DMS53 treated with DMSO at 0.1 percent for 48 hours (cell line): ENCODE measurements around the gene SPRY4.
A peak's percentile ranks its signal among the peaks of the same experiment; 100 is the strongest.
"Not testable (repeated sequence)": the region's sequence is repeated elsewhere in the genome, so short reads cannot be mapped to it uniquely, and the experiment has no call there.

Source experiments
- DNase-seq: peaks from one replicate; lab custom pipeline; 2025; ENCODE audit not compliant: unreplicated experiment; lab: John Stamatoyannopoulos, UW

SPRY4 gene

DNA sequence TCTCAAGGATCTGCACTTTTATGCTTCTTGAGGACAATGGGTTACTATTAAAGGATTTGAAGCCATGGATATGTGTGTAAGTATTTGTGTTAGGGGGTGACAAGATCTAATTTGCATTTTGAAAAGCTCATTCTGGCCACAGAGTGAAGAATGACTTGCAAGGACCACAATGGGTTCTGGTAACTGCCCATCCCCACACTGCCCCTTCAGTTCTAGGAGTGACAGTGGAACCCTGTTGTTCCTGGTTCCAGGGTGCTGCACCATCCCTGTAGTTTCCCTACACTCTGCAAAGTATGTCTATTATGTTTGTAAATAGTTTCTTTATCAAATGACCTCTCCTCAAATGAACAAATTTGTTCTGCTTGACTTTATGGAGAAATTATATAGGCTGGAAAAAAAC lies 9.7 kb upstream of the SPRY4 start:
- no peak for DNase-seq

DNA sequence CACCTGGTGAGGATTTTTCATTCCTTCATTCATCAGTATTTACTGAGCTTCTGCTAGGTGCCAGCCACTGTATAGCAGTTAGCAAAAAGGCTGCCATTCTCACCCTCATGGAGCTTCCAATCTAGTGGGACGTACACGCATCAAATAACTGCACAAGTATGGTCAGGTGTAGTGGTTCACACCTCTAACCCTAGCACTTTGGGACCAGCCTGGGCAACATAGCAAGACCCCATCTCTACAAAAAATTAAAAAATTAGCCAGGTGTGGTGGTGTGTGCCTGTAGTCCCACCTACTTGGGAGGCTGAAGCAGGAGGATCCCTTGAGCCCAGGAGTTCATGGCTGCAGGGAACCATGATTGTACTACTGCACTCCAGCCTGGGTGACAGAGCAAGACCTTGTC lies 8.9 kb upstream of the SPRY4 start:
- not testable (repeated sequence) for DNase-seq

DNA sequence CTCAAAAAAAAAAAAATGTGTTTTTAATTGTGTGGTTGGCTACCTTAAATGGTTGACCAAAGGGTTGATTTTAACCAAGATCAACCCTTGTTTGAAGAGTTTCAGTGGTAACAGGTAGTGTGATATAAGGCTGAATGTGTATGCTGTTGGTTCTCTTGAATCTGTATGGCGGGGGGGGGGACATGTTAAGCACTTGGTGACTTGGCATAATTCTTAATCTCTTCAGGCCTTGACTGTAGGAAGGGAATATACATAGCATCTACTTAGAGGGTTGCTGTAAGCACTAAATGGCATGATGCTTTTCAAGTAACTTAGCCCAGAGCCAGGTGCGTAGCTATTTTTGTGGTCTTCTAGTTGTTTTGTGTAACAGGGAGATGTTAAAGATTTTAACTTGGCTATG lies 5.6 kb upstream of the SPRY4 start:
- DNase-seq = no peak

DNA sequence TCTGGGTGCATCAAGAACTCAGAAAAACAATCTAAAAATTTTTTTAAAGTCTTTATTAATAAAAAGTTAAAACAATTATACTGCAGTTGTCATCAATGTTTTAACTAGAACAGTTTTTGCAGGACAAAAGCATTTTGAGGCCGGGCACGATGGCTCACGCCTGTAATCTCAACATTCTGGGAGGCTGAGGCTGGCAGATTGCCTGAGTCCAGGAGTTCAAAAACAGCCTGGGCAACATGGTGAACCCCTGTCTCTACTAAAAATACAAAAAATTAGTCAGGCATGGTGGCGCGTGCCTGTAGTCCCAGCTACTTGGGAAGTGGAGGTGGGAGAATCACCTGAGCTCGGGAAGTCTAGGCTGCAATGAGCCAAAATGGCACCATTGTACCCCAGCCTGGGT lies 5.2 kb upstream of the SPRY4 start:
- DNase-seq = no peak

DNA sequence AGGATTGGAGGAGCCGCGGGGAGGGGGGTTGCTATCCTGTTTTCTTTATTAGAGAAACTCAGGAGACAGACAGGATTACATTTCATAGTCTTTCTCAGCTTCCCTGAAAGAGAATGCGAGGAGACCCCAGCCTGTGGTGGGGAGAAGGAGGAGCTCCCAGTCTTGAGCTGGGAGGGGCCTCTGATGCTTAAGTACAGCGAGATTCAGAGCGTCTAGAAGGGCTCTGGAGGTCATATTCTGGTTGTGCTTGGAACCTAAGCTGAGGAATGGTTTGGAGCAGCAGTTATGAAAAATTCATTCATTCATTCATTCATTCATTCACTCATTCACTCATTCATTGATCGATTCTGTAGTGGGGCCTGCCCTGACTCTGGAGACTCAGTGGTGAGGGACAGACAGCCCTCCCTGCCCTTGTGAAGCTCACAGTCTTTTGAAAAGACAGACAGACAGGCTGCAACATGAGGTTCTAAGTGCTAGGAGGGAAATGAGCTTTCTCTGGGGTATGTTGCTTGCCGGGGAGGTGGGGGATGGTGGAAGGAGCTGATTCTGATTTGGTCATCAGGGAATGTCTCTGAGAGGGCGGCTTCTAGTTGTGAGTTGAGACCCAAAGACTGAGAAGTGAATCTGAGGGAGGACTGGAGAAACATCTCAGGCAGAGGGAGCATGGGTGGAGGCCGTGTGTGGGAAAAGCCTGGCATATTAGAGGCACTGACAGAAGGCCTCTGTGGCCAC lies 2.5 kb upstream of the SPRY4 start:
- no peak for DNase-seq

DNA sequence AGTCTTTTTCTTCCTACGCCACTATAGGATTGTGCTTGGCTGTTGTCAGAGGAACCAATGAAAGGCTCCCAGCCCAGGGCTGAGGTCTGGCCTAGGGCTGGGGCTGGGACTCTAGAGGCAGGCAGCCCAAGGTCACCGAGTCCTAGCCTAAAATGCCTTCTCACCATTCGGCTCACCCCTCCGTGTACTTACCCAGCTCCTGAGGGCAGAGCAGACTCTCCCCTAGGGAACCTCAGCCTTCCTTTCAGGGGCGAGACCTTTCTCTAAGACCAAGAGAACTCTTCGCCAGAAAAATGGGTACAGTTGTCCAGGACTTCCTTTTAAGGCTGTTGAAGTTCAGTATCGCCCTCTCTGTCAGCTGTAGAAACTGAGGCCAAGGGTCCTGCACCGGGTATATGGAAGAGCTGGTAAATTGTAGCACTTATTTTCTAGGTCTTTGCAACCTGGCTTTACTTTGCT lies 1.7 kb upstream of the SPRY4 start:
- DNase-seq = no peak

DNA sequence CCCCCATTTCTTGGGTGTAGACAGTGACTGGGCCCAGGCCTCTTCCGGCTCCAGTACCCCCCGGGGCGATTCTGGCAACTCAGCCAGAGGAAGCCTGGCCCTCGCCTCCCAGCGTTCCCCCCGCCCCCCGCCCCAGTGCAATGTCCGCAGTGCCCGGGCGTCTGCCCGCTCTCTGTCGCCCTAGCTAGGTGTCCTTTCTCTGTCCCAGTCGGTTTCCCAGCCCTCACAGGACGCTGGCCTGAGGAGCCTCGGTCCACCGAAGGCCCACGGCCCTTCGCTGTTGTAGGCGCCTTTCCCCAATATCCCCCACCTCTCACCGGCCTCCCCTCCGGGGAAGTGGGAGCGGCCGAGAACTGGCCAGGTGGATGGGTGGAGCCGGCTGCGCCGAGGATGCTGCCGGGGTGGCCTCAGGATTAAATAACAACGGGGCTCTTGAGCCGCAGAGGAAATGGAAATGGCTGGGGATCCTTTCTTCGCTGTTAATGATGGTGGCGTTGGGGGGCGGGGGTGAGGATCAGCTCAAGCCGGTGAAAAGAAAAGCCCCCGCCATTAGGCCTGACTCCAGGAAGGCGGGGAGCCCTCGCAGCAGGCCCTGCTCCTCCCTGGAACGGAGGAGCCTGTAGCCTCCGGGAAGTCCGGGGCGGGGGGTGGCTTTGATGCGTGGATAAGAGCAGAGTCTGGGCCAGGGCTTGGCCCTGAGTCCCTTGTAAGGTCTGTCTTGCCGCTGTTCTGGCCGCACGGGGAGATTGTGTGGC lies 1.1 kb upstream of the SPRY4 start:
- peak; percentile 66 for DNase-seq

DNA sequence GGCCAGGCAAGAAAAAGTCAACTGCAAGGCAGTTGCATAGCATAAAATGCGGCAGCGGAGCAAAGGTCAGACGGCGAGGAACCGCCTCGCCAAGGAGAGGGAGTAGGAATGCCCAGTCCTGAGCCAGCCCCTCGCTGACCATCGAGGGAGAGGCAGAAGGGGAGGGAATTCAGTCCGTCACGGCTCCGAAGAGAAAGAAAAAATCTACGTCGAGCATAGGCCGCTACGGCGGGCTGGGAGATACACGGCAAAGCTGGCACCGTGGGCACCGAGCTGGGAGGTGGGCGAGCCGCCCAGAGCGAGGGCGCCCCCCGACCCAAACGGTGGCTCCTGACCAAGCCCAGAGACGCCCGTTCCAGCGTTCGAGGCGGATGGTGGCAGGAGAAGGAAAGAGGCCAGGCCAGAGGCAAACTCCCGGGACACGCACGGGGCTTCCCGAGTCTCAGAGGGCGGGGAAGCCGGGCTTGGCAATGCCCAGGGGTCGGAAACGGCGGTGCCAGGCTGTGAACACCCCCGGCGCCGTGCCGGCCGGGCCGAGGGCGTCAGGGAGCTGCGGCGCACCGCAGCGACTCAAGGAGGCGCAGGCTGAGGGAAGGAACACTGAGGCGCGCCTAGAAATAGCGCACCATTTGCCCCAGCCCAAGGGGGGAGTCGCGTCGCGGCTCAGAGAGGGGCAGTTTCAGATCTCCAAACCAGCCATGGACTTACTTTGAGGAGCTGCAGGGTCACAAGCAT lies 518 bp downstream of the SPRY4 start:
- peak; percentile 48 for DNase-seq

DNA sequence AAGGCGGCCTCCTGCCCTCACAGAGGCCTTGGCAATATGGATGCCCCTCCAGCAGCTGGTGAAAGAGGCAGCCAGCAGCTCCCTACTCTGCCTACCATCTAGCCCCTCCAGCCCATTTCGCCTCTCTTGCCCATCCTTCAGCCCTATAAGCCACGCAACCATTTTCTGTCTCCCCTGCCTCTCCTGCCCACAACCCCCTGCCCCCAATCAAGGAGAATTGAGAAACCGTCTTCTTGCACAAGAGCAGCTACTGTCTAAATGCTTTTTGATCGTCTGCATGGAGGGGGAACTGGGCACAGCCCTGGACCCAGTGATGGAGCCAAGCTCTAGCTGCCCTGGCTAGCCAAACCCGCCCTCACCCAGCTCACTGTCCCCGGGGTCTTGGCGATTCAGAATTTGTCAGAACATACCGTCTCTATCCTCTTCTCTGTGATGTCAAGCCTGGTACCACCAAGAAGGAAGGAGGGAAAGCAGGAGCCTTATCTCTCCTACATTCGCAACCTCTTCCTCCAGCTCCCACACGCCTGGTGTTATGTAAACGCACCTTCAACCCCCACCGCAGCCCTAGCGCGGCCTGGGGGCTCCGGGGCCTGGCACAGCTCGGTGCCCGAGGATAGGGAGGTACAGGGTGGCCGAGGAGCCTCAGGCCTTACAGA lies 1.2 kb downstream of the SPRY4 start:
- no peak for DNase-seq

DNA sequence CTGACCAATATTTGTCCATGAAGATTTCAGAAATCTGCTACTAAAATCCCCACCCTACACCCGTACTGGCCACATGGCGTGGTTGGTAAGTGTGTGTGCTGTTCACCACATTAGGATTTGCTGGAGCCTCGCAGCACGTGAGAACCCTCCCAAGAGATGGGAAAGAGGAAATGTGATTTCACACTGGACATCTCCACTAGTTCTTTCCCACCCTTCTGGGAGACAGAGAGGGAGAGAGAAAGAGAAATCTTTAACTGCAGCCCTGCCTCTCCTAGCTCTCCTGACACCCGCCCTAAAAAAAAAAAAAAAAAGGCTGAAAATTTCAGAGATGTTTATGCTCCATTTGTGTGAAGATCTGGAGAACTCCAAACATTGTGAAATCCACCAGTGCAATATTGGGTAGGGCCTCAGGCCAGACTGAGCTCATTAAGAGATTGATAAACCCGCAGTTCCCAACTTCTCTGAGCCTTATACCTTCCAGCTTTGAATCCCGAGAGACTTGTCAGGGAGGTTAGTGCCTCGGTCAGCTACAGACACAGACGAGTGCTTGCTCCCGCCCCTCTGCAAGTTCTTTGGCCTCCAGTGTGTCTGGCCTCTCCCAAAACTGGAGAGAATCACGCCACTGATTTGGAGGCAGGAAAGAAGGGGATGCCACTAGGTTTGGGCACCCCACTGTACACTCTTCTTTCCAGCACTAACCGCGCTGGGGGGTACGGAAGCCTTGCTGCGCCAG lies 1.9 kb downstream of the SPRY4 start:
- DNase-seq = no peak

DNA sequence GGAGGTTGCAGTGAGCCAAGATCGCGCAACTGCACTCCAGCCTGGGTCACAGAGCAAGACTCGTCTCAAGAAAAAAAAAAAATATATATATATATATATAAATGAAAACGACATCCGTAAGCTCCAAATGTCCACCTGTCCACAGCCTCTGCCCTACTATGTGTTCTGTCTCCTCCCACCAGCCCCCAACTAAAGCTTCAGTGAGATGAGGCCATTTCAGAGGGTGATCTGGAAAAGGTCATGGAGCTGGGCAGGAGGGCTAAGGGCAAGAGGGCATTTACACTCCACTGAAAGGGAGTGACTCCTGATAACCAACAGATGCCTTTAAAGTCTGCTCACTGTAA lies 2.4 kb downstream of the SPRY4 start:
- DNase-seq = no peak

DNA sequence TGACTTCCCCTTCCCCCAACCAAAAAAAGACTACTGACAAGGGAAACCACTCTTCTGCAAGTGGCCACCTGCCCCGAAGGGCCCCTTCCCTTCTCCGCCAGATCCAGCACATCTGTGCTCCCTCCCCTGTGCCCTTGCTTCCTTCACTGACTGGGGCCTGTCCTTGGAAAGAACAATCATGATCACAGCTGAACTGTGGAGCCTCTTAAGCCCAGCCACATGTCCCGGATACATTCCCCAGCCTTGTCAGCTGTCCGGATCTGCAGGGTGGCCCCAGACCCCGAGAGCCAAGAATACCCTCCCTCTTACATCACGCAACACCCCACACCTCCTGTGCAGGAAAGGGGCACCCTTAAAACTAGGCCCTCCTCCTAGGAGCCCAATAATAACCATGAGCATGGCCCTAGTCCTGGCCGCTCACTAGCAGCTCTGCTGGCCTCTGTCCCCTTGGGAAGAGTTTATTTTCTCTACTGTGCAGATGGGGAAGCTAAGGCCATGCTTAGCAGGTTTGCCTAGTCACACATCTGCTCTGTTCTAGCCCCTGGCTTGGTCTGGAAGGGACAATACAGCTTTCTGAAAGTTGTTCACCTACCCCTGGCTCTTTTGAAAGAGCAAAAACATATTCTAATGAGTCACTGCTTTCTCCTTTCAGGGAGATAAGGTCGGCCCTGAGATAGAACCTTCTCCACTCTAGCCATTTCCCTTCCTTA lies 3.8 kb downstream of the SPRY4 start:
- no peak for DNase-seq

DNA sequence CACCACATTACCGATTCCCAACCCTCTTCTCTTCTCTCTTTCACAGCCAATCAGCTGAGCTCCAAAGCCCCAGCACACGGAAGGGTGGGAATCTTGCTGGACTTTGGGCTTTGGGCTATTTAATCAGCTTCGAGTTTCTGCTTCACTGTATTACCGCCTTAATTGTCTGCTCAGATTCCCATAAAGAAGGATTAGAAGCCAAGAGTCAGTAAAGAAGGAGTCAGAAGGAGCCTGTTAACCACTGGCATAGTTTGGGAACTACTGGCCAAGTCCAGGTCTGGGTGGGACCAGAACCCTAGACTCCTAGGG lies 4.4 kb downstream of the SPRY4 start:
- DNase-seq = no peak

DNA sequence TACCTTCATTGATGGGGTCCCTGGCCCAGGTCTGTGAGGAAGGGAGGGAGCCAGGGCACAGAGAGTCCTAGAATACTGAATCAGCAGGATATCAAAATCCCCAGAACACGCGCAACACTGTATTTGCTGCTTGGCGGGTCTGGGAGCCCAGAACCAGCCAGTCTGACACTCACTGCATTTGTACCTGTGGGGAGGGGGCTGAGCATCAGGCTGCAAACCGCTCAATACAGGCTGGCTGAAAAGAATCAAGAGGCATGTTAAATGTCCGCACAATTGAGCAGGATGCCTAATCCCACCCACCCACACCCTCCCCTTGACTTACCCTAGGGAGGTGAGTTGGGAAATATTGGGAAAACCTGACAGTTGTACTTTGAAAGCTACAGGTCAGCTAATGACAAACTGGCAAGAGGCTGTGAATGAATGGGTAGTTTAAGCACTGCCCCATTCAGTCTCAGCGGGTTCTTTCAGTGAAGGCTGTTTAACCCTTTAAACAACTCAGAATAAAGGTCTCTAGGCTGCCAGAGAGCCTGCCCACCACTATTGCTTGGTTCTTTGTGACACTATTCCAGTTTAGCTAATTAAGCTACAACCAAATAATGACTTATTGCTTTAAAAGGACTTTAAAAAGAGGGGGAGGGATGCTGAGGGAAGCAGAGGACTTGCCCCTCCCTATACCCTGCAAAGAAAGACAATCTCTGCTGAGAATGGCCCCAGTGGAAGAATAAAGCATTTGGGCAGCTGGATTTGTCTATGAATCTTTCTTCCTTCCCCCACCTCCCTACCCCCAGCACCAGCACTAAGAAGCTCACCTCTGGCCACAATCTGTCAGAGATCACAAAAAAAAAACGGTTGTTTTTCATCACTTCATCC lies 5.0 kb downstream of the SPRY4 start:
- no peak for DNase-seq

DNA sequence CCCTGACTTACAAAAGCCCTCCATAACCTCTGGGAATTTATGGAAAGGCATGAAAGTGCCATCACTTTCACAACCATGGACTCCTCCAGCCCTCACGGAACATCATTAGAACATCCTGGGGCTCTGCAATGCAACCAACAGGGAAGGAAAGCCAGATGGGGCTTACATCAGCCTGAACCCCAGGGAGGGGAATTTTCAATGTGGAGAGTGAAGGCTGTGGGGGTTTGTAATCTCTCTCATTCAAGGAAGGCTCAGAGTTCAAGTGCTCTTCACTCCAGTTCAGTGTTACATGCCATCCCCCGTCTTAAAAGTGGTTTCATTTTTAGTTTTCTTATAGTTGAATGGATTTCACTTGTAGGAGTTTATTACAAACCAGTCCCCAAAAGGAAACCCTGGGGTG lies 5.7 kb downstream of the SPRY4 start:
- DNase-seq = no peak

DNA sequence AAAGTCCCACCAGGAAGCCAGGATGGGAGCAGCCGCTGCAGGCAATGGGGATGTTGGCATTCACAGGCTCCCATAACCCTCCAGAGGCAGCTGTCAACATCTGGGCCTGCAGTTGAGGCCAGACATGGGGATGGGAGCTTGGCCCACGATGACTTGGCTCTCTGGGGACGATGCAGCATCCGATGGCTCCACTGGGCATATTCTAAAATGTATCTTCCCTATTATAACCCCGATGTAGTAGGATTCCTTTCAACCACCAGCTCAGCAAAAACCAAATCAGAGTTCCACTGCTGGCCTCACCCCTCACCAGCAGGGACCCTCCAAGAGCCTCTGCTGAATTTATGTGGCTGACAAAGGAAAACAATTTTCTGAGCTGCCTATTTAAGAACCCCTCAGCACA lies 7.1 kb downstream of the SPRY4 start:
- DNase-seq = no peak

DNA sequence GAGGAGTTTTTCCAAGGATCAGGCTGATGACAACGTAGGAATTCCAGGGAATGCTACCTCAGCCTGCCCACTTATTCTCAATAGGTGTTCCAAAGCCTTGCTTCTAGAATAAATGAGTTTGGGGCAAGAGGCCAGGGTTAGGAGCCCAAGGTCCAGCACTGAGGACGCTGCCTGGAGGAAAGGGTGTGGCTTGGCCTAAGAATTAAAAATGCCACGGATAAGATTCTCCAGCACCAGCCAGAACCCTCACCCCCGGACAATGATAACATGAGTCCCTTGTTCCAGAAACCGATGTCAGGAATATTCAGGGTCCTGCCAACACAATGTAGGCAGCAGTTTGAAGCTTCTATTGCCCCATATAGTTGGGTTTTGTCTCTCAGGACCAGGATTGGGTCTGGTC lies 7.6 kb downstream of the SPRY4 start:
- DNase-seq = no peak

DNA sequence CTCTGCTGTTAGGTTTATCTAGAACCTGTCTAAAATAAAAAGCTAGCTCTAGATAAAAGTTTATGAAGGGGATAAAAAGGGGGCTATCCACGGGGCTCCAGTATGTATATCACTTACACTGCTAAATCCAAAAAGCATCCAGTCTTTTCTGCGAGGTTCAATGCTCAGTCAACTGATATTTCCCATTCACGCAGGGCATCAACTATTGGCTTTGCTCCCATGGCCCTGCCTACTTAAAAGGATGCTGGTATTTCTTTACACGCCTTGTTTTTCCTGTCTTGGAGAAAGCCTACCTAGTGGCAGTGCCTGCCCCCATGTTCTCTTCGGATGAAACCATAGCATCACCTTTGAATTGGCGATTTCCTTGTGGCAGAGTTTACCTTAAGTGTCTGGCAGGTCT lies 8.1 kb downstream of the SPRY4 start:
- DNase-seq = no peak

DNA sequence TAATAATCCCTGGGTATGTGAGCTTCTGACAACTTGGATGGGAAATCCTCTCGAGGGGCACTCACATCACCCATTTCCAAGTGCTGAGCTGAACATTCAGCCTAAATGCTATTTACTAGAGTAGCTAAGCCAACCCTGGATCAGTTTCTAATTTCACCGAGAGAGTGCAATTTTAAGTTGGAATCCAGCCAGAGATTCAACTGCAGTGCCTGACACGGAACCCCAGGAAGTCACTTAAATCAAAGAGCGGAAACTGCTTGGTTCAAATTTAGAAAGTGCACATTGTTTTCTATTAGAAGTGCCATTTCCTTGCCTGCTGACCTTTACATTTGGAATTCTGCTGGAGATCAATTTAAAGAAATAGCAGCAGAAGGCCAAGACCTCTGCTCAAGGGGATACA lies 8.8 kb downstream of the SPRY4 start:
- no peak for DNase-seq
